HCT116 (cell line): ENCODE data around the gene ADARB2. TPM values are rescaled to one million over a fixed set of nuclear protein-coding genes. Genes with fewer than 3 reads are reported as not detected.

Experiments
- ATAC-seq: fragments of 200-7000 bp; cut with Tn5 transposase; 2 replicates; pipeline ENCODE4 v1.9.1; 2020; ENCODE audit warnings: mild to moderate bottlenecking, moderate library complexity
- BruUV-seq: library from RNA; stranded (reverse); fragments of 400-500 nt; replicated peaks from 2 replicates; lab custom pipeline; 2021; lab: Mats Ljungman, UMichigan
- CTCF ChIA-PET: fragments of 300-600 bp; sonication (Branson Sonifier 250); formaldehyde crosslinking; loops from one replicate; lab custom pipeline; 2021; ENCODE audit warnings: antibody characterized with exemption; lab: Charles Lee
- POLR2A ChIA-PET: fragments of 300-600, 350-600 bp; sonication (Branson Sonifier 250); formaldehyde crosslinking; loops from one replicate; lab custom pipeline; 2021; ENCODE audit warnings: antibody characterized with exemption; lab: Charles Lee
- RAD21 ChIA-PET, 2 experiments: fragments of 300-600 bp; sonication (Branson Sonifier 250); formaldehyde crosslinking; loops; one replicate each; lab custom pipeline; 2023; ENCODE audit warnings: low total read pairs in 2 of 2; ENCODE audit not compliant: uncharacterized antibody in 2 of 2, unreplicated experiment in 2 of 2, low non-redundant PET in 1 of 2; lab: Charles Lee
- DNase-seq: peaks from one replicate; pipeline ENCODE4 v3.0.0-alpha.2; 2010; ENCODE audit warnings: low read depth, low spot score
- H2AFZ ChIP-seq: fragments of 200-600 bp; shearing (Covaris generic), sonication (generic); 2 replicates; pipeline ENCODE4 v1.6.1; 2017; ENCODE audit warnings: low read depth, mixed run types, mixed read lengths, antibody characterized with exemption, low read length; ENCODE audit not compliant: poor library complexity, severe bottlenecking
- H3K27ac ChIP-seq: 2 replicates; pipeline ENCODE4 v1.5.1; 2012; ENCODE audit warnings: low read depth, low read length
- H3K27me3 ChIP-seq: fragments of 200-600 bp; sonication (generic); 2 replicates; pipeline ENCODE4 v1.6.1; 2016; ENCODE audit warnings: mixed run types, low read length, mixed read lengths; ENCODE audit not compliant: insufficient read depth
- H3K36me3 ChIP-seq, 2 experiments: fragments of 200-500 bp in 1 of 2; fragments of 200-600 bp in 1 of 2; sonication (Bioruptor generic) in 1 of 2; sonication (generic) in 1 of 2; 2 replicates each; pipeline versions ENCODE4 v1.5.1 to v1.6.1; 2014 to 2016; ENCODE audit warnings: low read length in 2 of 2, inconsistent platforms in 1 of 2, mixed read lengths in 1 of 2, mixed run types in 1 of 2; ENCODE audit not compliant: insufficient read depth in 2 of 2, control insufficient read depth in 1 of 2
- H3K4me1 ChIP-seq, 2 experiments: fragments of 200-600 bp in 1 of 2; sonication (generic) in 1 of 2; 2 replicates each; pipeline versions ENCODE4 v1.5.1 to v1.6.1; 2012 to 2017; ENCODE audit warnings: low read length in 2 of 2, inconsistent platforms in 1 of 2, mild to moderate bottlenecking in 1 of 2, mixed read lengths in 1 of 2, mixed run types in 1 of 2, moderate library complexity in 1 of 2; ENCODE audit not compliant: insufficient read depth in 2 of 2, control insufficient read depth in 1 of 2
- H3K4me2 ChIP-seq: fragments of 200-600 bp; sonication (generic); 2 replicates; pipeline ENCODE4 v1.6.1; 2017; ENCODE audit warnings: mixed run types, low read length, mixed read lengths
- H3K4me3 ChIP-seq, 2 experiments: fragments of 200-600 bp in 1 of 2; sonication (generic) in 1 of 2; replicated peaks in 1 of 2; 2 replicates each; pipeline ENCODE4 v1.5.1; 2011 to 2016; ENCODE audit warnings: low read length in 2 of 2, control low read depth in 1 of 2, low read depth in 1 of 2, mild to moderate bottlenecking in 1 of 2, mixed read lengths in 1 of 2, mixed run types in 1 of 2
- H3K79me2 ChIP-seq: fragments of 200-600 bp; sonication (generic); 2 replicates; pipeline ENCODE4 v1.6.1; 2017; ENCODE audit warnings: mild to moderate bottlenecking, mixed run types, low read length, moderate library complexity, mixed read lengths; ENCODE audit not compliant: insufficient read depth
- H3K9ac ChIP-seq: fragments of 200-600 bp; sonication (generic); 2 replicates; pipeline ENCODE4 v1.6.1; 2016; ENCODE audit warnings: low read length, mixed read lengths
- H3K9me2 ChIP-seq: fragments of 200-600 bp; sonication (generic), shearing (Covaris generic); 2 replicates; pipeline ENCODE4 v1.6.1; 2017; ENCODE audit warnings: mixed run types, mild to moderate bottlenecking, moderate library complexity; ENCODE audit not compliant: insufficient read depth
- H3K9me3 ChIP-seq, 2 experiments: fragments of 200-500 bp in 1 of 2; fragments of 200-600 bp in 1 of 2; sonication (Bioruptor generic) in 1 of 2; sonication (generic) in 1 of 2; 2 replicates each; pipeline ENCODE4 v1.6.1; 2014 to 2017; ENCODE audit warnings: low read length in 2 of 2, mixed read lengths in 2 of 2, inconsistent platforms in 1 of 2, low read depth in 1 of 2, mild to moderate bottlenecking in 1 of 2, mixed run types in 1 of 2, moderate library complexity in 1 of 2; ENCODE audit not compliant: control insufficient read depth in 1 of 2, insufficient read depth in 1 of 2
- H4K20me1 ChIP-seq: fragments of 200-600 bp; sonication (generic), shearing (Covaris generic); 2 replicates; pipeline ENCODE4 v1.6.1; 2017; ENCODE audit warnings: mixed run types, mild to moderate bottlenecking, moderate library complexity; ENCODE audit not compliant: insufficient read depth
- CEBPB ChIP-seq: IDR thresholded peaks from 2 replicates; pipeline ENCODE4 v1.6.1; 2012; ENCODE audit warnings: low read depth
- EZH2 ChIP-seq: fragments of 200-600 bp; sonication (generic); IDR thresholded peaks from 2 replicates; pipeline ENCODE4 v1.6.1; 2017; ENCODE audit warnings: antibody characterized with exemption, mixed run types
- FOSL1 ChIP-seq: IDR thresholded peaks from 2 replicates; pipeline ENCODE4 v1.6.1; 2012; ENCODE audit warnings: low read depth
- JUND ChIP-seq: IDR thresholded peaks from 2 replicates; pipeline ENCODE4 v1.6.1; 2012
- MAX ChIP-seq: IDR thresholded peaks from 2 replicates; pipeline ENCODE4 v1.6.1; 2012
- POLR2AphosphoS5 ChIP-seq: IDR thresholded peaks from 2 replicates; pipeline ENCODE4 v1.6.1; 2011; ENCODE audit warnings: mild to moderate bottlenecking, low read depth, low read length, moderate library complexity
- RAD21 ChIP-seq: IDR thresholded peaks from 2 replicates; pipeline ENCODE4 v1.6.1; 2012; ENCODE audit warnings: low read depth, mild to moderate bottlenecking
- TCF7L2 ChIP-seq: IDR thresholded peaks from 2 replicates; pipeline ENCODE4 v1.7.0; 2011; ENCODE audit warnings: borderline replicate concordance, inconsistent platforms; ENCODE audit not compliant: insufficient read depth, insufficient read length; ENCODE audit errors: extremely low read depth
- intact Hi-C: fragments of 100-400 bp; cut with micrococcal nuclease; formaldehyde crosslinking; loops from 2 replicates; pipeline ENCODE4 v1.10.0; 2022
- total RNA-seq: library from RNA; stranded (reverse); gene quantifications from one replicate; pipeline ENCODE4 v1.2.1, GENCODE V29; 2021; ENCODE audit not compliant: unreplicated experiment
- TF ChIP-seq, protein P1 (sequence below): IDR thresholded peaks from 2 replicates; pipeline ENCODE4 v1.6.1; 2012
- TF ChIP-seq, protein P2 (sequence below): IDR thresholded peaks from 2 replicates; pipeline ENCODE4 v1.6.1; 2011; ENCODE audit warnings: mild to moderate bottlenecking, low read length, moderate library complexity; ENCODE audit not compliant: insufficient replicate concordance; ENCODE audit errors: extremely low read depth

ADARB2 gene
- total RNA-seq, 1 experiment from 2014 or later, result not detected

- ATAC-seq (no peak), DNase-seq (no peak)
- Histone ChIP-seq H3K27me3 (no peaks in the 10 kb centered on the region), H3K79me2 (no peaks in the 10 kb centered on the region), H3K4me2 (no peak overlapping the region), H3K9ac (no peak overlapping the region), H3K36me3 (no peaks in the 10 kb centered on the region), H3K9me3 (no peaks in the 10 kb centered on the region), H3K4me3 (no peak overlapping the region), H3K4me1 (no peaks in the 10 kb centered on the region), H4K20me1 (no peaks in the 10 kb centered on the region), H3K9me2 (no peaks in the 10 kb centered on the region), H3K27ac (no peak overlapping the region), H2AFZ (no peak overlapping the region)
- TF ChIP-seq FOSL1, result no peak
- no TSS peak for BruUV-seq
- POLR2A ChIA-PET, result no interaction called here
- CTCF ChIA-PET, result no interaction called here
- intact Hi-C loops, result no loop called here
- RAD21 ChIA-PET, result no interaction called here
Observed at GRCh38 chr10:1363446-1364121, 373.7 kb downstream of the ADARB2 start.

GRCh38 chr10:1362589-1363445, 374.5 kb downstream of the ADARB2 start:
- H3K4me2 ChIP-seq, result no peak overlapping the region
- no peaks in the 10 kb centered on the region for H3K36me3 ChIP-seq
- H3K9me3 ChIP-seq, result no peaks in the 10 kb centered on the region
- BruUV-seq, result no TSS peak
- no peak overlapping the region for H3K27ac ChIP-seq
- no peak overlapping the region for H2AFZ ChIP-seq
- ChIA-PET POLR2A (no interaction called here), RAD21 (no interaction called here), CTCF (no interaction called here)
- H3K9ac ChIP-seq, result no peak overlapping the region
- ATAC-seq (no peak), DNase-seq (no peak)
- H3K4me1 ChIP-seq, result no peaks in the 10 kb centered on the region
- no peaks in the 10 kb centered on the region for H4K20me1 ChIP-seq
- intact Hi-C loops, result no loop called here
- H3K4me3 ChIP-seq, result no peak overlapping the region
- H3K9me2 ChIP-seq, result no peaks in the 10 kb centered on the region
- peaks cover 7% of the 10 kb centered on the region for H3K27me3 ChIP-seq
- TF ChIP-seq TCF7L2, result no peak
- no peak for TF ChIP-seq JUND
- TF ChIP-seq, protein P1, sequence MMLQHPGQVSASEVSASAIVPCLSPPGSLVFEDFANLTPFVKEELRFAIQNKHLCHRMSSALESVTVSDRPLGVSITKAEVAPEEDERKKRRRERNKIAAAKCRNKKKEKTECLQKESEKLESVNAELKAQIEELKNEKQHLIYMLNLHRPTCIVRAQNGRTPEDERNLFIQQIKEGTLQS, result no peak
- TF ChIP-seq EZH2, result no peak
- TF ChIP-seq RAD21, result no peak
- no peak for TF ChIP-seq FOSL1
- no peak for TF ChIP-seq POLR2AphosphoS5
- no peak for TF ChIP-seq CEBPB
- TF ChIP-seq, protein P2, sequence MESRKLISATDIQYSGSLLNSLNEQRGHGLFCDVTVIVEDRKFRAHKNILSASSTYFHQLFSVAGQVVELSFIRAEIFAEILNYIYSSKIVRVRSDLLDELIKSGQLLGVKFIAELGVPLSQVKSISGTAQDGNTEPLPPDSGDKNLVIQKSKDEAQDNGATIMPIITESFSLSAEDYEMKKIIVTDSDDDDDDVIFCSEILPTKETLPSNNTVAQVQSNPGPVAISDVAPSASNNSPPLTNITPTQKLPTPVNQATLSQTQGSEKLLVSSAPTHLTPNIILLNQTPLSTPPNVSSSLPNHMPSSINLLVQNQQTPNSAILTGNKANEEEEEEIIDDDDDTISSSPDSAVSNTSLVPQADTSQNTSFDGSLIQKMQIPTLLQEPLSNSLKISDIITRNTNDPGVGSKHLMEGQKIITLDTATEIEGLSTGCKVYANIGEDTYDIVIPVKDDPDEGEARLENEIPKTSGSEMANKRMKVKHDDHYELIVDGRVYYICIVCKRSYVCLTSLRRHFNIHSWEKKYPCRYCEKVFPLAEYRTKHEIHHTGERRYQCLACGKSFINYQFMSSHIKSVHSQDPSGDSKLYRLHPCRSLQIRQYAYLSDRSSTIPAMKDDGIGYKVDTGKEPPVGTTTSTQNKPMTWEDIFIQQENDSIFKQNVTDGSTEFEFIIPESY, result no peak
- no peak for TF ChIP-seq MAX
- H3K79me2 ChIP-seq, result no peaks in the 10 kb centered on the region
